ENCODE data around the gene DNAI2. TPM values are rescaled to one million over a fixed set of nuclear protein-coding genes. Genes with fewer than 3 reads are reported as not detected.

DNAI2 gene
- total RNA-seq, 4 donors from 2014 or later: 2.1 TPM; not detected in 3

DNA sequence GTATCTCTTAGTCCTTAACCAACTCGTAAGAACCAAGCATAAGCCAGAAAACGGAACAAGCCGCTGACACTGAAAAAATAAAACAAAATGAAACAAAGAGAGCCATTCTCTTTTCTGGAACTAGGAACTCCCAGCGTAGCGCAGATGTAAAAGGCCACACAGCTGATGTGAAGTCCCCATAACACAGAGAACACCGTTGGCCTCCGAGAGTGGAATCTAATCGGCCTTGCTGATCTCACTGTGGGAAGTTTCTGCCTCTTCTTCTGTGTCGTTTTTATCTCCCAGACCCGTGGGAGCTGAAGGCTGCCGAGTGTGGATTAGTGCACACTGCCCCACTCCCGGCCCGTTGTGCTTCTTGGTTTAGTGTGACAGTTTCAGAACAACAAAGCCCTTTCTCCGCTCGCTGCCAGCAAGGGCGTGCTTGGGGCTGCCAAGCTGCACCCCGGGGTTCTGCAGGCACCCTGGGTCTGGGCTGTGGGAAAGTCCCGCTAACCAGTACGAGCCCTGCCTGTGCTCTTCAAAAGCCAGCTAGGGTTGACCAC, 38.9 kb upstream of the DNAI2 start:
- DNase-seq: no peak
- TF ChIP-seq, protein P1, sequence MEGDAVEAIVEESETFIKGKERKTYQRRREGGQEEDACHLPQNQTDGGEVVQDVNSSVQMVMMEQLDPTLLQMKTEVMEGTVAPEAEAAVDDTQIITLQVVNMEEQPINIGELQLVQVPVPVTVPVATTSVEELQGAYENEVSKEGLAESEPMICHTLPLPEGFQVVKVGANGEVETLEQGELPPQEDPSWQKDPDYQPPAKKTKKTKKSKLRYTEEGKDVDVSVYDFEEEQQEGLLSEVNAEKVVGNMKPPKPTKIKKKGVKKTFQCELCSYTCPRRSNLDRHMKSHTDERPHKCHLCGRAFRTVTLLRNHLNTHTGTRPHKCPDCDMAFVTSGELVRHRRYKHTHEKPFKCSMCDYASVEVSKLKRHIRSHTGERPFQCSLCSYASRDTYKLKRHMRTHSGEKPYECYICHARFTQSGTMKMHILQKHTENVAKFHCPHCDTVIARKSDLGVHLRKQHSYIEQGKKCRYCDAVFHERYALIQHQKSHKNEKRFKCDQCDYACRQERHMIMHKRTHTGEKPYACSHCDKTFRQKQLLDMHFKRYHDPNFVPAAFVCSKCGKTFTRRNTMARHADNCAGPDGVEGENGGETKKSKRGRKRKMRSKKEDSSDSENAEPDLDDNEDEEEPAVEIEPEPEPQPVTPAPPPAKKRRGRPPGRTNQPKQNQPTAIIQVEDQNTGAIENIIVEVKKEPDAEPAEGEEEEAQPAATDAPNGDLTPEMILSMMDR (IDR thresholded peaks at IDR 0.05): no peak
- TF ChIP-seq POLR2A (IDR thresholded peaks at IDR 0.05): no peak
- Histone ChIP-seq H3K36me3 (no peaks in the 10 kb centered on the region), H3K4me3 (no peak overlapping the region), H3K9me3 (no peaks in the 10 kb centered on the region), H3K27ac (peak overlapping the region in 1 of 2 donors; percentile 5), H3K4me1 (no peaks in the 10 kb centered on the region), H3K27me3 (no peaks in the 10 kb centered on the region)
- intact Hi-C loops (cut with DNase I; ENCODE audit: low total_unique reads): no loop called here

DNA sequence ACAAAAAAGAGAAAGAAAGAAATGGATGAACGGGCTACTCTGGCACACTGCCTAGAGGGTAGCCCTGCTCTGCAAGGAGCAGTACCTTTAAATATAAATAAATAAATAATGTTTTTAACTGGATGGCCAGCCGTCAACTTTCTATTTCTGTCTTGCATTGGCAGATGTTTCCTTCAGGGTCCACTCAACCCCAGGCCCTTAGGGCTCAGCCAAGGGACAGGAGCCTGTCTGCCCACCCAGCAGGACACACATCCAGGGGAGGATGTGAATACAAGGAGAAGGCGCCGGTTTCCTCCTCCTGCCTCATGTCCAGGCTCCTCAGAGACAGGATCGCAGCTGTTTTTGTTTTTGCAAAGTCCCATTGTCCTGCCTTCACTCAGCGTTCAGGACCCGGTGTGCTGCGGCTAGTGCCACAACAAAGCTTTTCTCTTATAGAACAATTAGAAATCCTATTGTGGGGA, 38.1 kb upstream of the DNAI2 start:
- Histone ChIP-seq H3K9me3 (no peaks in the 10 kb centered on the region), H3K27me3 (no peaks in the 10 kb centered on the region), H3K36me3 (no peaks in the 10 kb centered on the region), H3K4me1 (no peaks in the 10 kb centered on the region), H3K27ac (no peak overlapping the region), H3K4me3 (no peak overlapping the region)
- no peak for DNase-seq
- TF ChIP-seq POLR2A (IDR thresholded peaks at IDR 0.05): no peak
- TF ChIP-seq, protein P1 (IDR thresholded peaks at IDR 0.05): no peak
- intact Hi-C loops (cut with DNase I; ENCODE audit: low total_unique reads): no loop called here

DNA sequence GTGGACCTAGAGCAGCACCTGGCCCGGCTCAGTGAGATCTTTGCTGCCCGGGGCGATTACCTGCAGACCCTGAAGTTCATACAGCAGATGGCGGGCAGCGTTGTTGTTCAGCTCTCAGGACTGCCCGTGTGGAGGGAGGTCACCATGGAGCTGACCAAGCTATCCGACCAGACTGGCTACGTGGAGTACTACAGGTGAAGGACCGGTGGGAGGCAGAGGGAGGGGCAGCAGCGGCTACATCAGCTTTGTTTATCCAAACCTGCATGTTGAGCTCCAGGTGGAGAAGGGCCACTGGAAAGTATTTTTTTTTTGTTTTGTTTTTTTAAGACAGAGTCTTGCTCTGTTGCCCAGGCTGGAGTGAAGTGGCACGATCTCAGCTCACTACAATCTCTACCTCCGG, 36.7 kb upstream of the DNAI2 start:
- DNase-seq: no peak
- Histone ChIP-seq H3K27ac (no peak overlapping the region), H3K4me1 (no peaks in the 10 kb centered on the region), H3K27me3 (no peaks in the 10 kb centered on the region), H3K9me3 (no peaks in the 10 kb centered on the region), H3K4me3 (no peak overlapping the region), H3K36me3 (no peaks in the 10 kb centered on the region)
- TF ChIP-seq, protein P1 (IDR thresholded peaks at IDR 0.05): no peak
- no peak for TF ChIP-seq POLR2A (IDR thresholded peaks at IDR 0.05)
- intact Hi-C loops (cut with DNase I; ENCODE audit: low total_unique reads): no loop called here

DNA sequence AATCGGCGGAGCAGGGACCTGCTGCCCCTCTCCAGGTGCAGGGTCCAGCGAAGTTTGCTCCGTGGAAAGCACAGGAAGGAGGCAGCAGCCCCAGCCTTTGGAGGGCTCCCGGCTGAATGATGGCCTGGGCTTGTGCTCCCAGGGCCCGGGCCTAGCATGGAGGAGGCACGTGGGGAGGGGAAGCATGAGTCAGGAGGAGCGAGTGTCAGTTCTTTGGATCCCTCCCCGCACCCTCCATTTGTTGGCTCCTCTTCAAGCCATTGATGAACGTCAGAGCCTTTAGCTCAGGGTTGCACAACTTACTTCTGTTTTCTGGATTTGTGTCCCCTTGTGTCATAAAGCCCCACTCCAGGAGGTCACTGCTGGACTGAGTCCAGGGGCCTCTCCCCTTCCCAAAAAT, 34.9 kb upstream of the DNAI2 start:
- intact Hi-C loops (cut with DNase I; ENCODE audit: low total_unique reads): no loop called here
- H3K9me3 ChIP-seq: no peaks in the 10 kb centered on the region
- H3K4me3 ChIP-seq: no peak overlapping the region
- DNase-seq: peak in 1 of 2 donors; percentile 50
- no peak overlapping the region for H3K27ac ChIP-seq
- no peaks in the 10 kb centered on the region for H3K27me3 ChIP-seq
- H3K36me3 ChIP-seq: no peaks in the 10 kb centered on the region
- no peaks in the 10 kb centered on the region for H3K4me1 ChIP-seq
- no peak for TF ChIP-seq POLR2A (IDR thresholded peaks at IDR 0.05)

DNA sequence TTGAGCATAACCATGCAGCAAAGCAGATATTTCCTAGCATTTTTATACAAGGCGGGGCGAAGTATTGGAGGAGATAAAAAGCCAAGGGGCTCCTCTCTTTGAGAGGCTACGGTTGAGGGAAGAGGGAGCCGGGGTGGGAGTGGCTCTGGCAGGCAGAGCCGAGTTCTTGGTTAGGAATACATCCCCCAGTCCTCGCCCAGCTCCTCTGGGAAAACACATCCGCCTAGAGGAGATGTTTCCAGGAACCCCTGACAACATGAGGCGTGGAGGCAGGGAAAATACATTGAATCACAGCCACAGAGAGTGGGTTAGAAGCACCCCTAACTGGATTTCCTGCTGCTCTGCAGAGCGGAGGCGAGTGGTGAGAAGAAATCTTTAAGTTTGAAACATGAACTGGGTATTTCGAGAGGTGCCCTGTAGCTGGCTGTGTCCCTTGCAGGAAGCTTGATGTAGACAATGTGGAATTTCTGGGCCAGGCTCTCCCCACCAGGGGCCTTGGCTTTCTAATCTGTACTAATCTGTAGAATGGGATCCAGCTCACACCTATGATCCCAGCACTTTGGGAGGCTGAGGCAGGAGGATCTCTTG, 33.3 kb upstream of the DNAI2 start:
- intact Hi-C loops (cut with DNase I; ENCODE audit: low total_unique reads): no loop called here
- Histone ChIP-seq H3K27me3 (no peaks in the 10 kb centered on the region), H3K36me3 (no peaks in the 10 kb centered on the region), H3K4me1 (no peaks in the 10 kb centered on the region), H3K9me3 (no peaks in the 10 kb centered on the region), H3K27ac (no peak overlapping the region), H3K4me3 (no peak overlapping the region)
- no peak for TF ChIP-seq POLR2A (IDR thresholded peaks at IDR 0.05)
- TF ChIP-seq, protein P1 (IDR thresholded peaks at IDR 0.05): no peak
- peak in 1 of 2 donors; percentile 35 for DNase-seq

Data from uterus (tissue), 4 donors.